Measurements from ENCODE around the gene UBL4B.

UBL4B gene

GRCh38 chr1:110102081-110102480 is 10.2 kb upstream of the UBL4B start:
- Histone ChIP-seq H3K9ac (ENCODE audit: low read depth, low read length) (no peak overlapping the region), H3K4me3 (ENCODE audit: low read length) (no peak overlapping the region)

DNA sequence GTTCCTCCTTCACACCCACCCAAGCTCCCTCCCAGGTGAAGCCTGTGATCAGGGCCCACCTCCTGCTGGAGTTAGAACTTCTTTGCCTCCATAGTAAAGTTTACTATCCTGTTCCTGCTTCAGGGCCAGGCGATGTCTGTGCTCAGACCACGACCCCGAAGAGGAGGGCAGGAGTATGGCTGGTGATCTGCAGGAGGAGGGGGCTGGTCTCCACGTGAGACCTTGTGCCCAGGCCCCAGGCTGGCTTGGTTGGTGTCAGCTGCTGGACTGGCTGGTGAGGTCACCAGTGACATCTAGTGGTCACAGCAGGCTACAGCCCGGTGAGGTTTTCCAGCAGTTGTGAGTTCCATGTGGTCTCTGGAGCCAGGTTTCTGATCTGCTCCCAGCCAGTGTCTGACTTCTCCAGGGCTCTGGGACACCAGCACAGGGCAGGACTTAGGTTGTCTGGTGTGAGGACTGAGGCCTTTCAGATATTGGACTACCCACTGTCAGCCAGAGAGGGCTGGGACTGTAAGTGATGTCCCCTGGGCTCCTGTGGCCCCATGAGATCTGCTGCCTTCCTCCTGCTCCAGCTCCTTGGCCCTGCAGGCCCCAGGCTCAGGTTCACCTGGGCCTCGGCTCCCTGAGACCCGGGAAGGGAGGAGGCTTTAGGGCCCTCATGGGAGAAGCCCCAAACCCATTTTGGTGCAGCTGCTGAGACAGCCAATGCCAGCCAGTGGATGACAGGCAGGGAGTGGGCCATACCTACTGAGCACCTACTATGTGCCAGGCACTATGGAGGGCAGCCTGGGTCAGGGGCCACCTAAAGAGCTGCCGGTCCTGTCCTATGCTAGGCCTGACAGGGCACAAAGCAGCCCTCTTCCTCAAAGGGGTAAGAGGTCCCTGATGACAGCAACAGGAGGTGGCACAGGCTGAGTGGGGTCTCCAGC is 6.0 kb upstream of the UBL4B start:
- no peak overlapping the region for H3K9ac ChIP-seq (ENCODE audit: low read depth, low read length)

More at GRCh38 chr1:110102081-110102480, 10.2 kb upstream of the UBL4B start:
- Histone ChIP-seq H3K4me1 (ENCODE audit: insufficient read depth, low read length) (no peaks in the 10 kb centered on the region), H3K27me3 (ENCODE audit: insufficient read depth, low read length) (peaks cover 16% of the 10 kb centered on the region; the same call in 1 of the 2 replicates), H3K9me3 (ENCODE audit: insufficient read depth, low read depth, low read length) (no peaks in the 10 kb centered on the region), H3K36me3 (ENCODE audit: insufficient read depth, low read depth, low read length) (no peaks in the 10 kb centered on the region), H3K27ac (ENCODE audit: low read length) (no peak overlapping the region)

GRCh38 chr1:110107867-110108469 is 4.3 kb upstream of the UBL4B start:
- Histone ChIP-seq H3K4me3 (ENCODE audit: low read length) (no peak overlapping the region), H3K9me3 (ENCODE audit: insufficient read depth, low read depth, low read length) (no peaks in the 10 kb centered on the region), H3K27me3 (ENCODE audit: insufficient read depth, low read length) (peaks cover 23% of the 10 kb centered on the region; the same call in 1 of the 2 replicates), H3K4me1 (ENCODE audit: insufficient read depth, low read length) (no peaks in the 10 kb centered on the region), H3K27ac (ENCODE audit: low read length) (no peak overlapping the region), H3K9ac (ENCODE audit: low read depth, low read length) (no peak overlapping the region), H3K36me3 (ENCODE audit: insufficient read depth, low read depth, low read length) (no peaks in the 10 kb centered on the region)

More for the DNA sequence above, 6.0 kb upstream of the UBL4B start:
- Histone ChIP-seq H3K27ac (ENCODE audit: low read length) (no peak overlapping the region), H3K36me3 (ENCODE audit: insufficient read depth, low read depth, low read length) (no peaks in the 10 kb centered on the region), H3K9me3 (ENCODE audit: insufficient read depth, low read depth, low read length) (no peaks in the 10 kb centered on the region), H3K27me3 (ENCODE audit: insufficient read depth, low read length) (peaks cover 21% of the 10 kb centered on the region; the same call in 1 of the 2 replicates), H3K4me1 (ENCODE audit: insufficient read depth, low read length) (no peaks in the 10 kb centered on the region), H3K4me3 (ENCODE audit: low read length) (no peak overlapping the region)

- no peaks in the 10 kb centered on the region for H3K4me1 ChIP-seq (ENCODE audit: insufficient read depth, low read length)
- no peaks in the 10 kb centered on the region for H3K9me3 ChIP-seq (ENCODE audit: insufficient read depth, low read depth, low read length)
- H3K4me3 ChIP-seq (ENCODE audit: low read length) = no peak overlapping the region
- peaks cover 13% of the 10 kb centered on the region; the same call in 1 of the 2 replicates for H3K27me3 ChIP-seq (ENCODE audit: insufficient read depth, low read length)
- H3K9ac ChIP-seq (ENCODE audit: low read depth, low read length) = no peak overlapping the region
- H3K36me3 ChIP-seq (ENCODE audit: insufficient read depth, low read depth, low read length) = no peaks in the 10 kb centered on the region
- H3K27ac ChIP-seq (ENCODE audit: low read length) = no peak overlapping the region
Observed at GRCh38 chr1:110111081-110111480, 1.2 kb upstream of the UBL4B start.

DNA sequence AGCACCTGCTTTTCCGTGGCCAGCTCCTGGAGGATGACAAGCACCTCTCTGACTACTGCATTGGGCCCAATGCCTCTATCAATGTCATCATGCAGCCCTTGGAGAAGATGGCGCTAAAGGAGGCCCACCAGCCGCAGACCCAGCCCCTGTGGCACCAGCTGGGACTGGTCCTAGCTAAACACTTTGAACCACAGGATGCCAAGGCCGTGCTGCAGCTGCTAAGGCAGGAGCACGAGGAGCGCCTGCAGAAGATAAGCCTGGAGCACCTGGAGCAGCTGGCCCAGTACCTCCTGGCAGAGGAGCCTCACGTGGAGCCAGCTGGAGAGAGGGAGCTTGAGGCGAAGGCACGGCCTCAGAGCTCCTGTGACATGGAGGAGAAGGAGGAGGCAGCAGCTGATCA is 413 bp downstream of the UBL4B start:
- Histone ChIP-seq H3K4me1 (ENCODE audit: insufficient read depth, low read length) (no peaks in the 10 kb centered on the region), H3K36me3 (ENCODE audit: insufficient read depth, low read depth, low read length) (no peaks in the 10 kb centered on the region), H3K9ac (ENCODE audit: low read depth, low read length) (no peak overlapping the region), H3K27ac (ENCODE audit: low read length) (no peak overlapping the region), H3K27me3 (ENCODE audit: insufficient read depth, low read length) (peaks cover 13% of the 10 kb centered on the region; the same call in 1 of the 2 replicates), H3K4me3 (ENCODE audit: low read length) (no peak overlapping the region), H3K9me3 (ENCODE audit: insufficient read depth, low read depth, low read length) (no peaks in the 10 kb centered on the region)

DNA sequence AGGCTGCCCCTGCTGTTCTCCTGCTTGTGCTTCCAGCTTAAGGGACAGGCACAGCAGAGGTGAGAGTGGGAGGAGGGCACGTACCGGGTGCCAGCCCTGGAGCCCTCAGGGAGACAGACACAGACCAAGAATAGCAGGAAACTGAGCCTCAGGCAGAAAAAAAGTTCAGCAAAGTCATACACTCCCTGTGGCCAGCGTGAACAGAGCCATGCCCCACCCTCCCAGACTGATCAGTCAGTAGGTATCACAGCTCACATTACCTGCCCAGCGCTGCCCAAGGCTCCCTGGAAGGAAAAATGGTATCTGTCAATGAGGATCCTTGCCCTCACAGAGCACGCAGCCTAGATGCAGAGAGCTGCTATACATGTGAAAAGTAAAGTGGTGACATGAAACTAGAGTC is 1.3 kb downstream of the UBL4B start:
- H3K9ac ChIP-seq (ENCODE audit: low read depth, low read length) = no peak overlapping the region
- H3K9me3 ChIP-seq (ENCODE audit: insufficient read depth, low read depth, low read length) = no peaks in the 10 kb centered on the region
- H3K27ac ChIP-seq (ENCODE audit: low read length) = no peak overlapping the region
- no peak overlapping the region for H3K4me3 ChIP-seq (ENCODE audit: low read length)
- no peaks in the 10 kb centered on the region for H3K4me1 ChIP-seq (ENCODE audit: insufficient read depth, low read length)
- no peaks in the 10 kb centered on the region for H3K36me3 ChIP-seq (ENCODE audit: insufficient read depth, low read depth, low read length)
- peaks cover 13% of the 10 kb centered on the region; the same call in 1 of the 2 replicates for H3K27me3 ChIP-seq (ENCODE audit: insufficient read depth, low read length)

GRCh38 chr1:110114173-110114572 is 1.9 kb downstream of the UBL4B start:
- H3K9ac ChIP-seq (ENCODE audit: low read depth, low read length) = no peak overlapping the region
- no peak overlapping the region for H3K27ac ChIP-seq (ENCODE audit: low read length)
- H3K9me3 ChIP-seq (ENCODE audit: insufficient read depth, low read depth, low read length) = no peaks in the 10 kb centered on the region
- peaks cover 13% of the 10 kb centered on the region; the same call in 1 of the 2 replicates for H3K27me3 ChIP-seq (ENCODE audit: insufficient read depth, low read length)
- no peaks in the 10 kb centered on the region for H3K4me1 ChIP-seq (ENCODE audit: insufficient read depth, low read length)
- H3K36me3 ChIP-seq (ENCODE audit: insufficient read depth, low read depth, low read length) = no peaks in the 10 kb centered on the region
- no peak overlapping the region for H3K4me3 ChIP-seq (ENCODE audit: low read length)

- Histone ChIP-seq H3K9ac (ENCODE audit: low read depth, low read length) (no peak overlapping the region), H3K27me3 (ENCODE audit: insufficient read depth, low read length) (peaks cover 13% of the 10 kb centered on the region; the same call in 1 of the 2 replicates), H3K36me3 (ENCODE audit: insufficient read depth, low read depth, low read length) (no peaks in the 10 kb centered on the region), H3K9me3 (ENCODE audit: insufficient read depth, low read depth, low read length) (no peaks in the 10 kb centered on the region), H3K4me3 (ENCODE audit: low read length) (no peak overlapping the region), H3K4me1 (ENCODE audit: insufficient read depth, low read length) (no peaks in the 10 kb centered on the region), H3K27ac (ENCODE audit: low read length) (no peak overlapping the region)
Observed at GRCh38 chr1:110114784-110115183, 2.5 kb downstream of the UBL4B start.

DNA sequence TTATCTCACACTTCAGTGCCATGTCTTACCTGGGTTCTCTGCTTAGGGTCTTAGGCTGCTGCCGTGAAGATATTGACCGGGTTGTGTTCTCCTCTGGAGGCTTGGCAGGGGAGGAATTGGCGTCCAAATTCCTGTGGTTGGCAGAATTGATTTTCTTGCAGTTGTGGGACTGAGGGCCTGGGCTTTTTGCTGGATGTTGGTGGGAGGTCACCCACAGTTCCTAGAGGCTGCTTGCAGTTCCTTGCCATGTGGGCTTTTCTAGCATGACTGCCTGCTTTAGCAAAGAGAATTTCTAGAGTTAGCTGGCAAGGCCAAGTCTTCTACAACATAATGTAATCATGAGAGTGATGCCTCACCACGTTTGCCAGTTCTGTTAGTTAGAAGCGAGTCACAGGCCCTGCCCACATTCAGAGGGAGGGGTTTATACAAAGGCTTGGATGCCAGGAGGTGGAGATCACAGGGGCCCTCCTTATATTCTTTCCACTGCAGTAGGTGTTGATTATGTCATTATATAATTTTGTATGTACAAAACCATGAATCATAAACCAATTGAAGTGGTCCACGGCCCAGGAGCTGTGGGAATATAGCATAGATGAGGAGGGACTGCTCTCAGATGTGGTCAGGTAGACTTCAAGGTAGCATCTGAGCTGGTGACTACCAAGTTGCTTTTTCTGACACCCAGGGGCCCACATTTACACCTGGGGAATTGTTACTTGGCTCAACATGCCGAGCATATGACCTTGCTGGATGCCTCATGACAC is 6.6 kb downstream of the UBL4B start:
- Histone ChIP-seq H3K36me3 (ENCODE audit: insufficient read depth, low read depth, low read length) (no peaks in the 10 kb centered on the region), H3K27ac (ENCODE audit: low read length) (no peak overlapping the region), H3K9me3 (ENCODE audit: insufficient read depth, low read depth, low read length) (peaks cover 4% of the 10 kb centered on the region; the same call in 1 of the 2 replicates), H3K4me1 (ENCODE audit: insufficient read depth, low read length) (no peaks in the 10 kb centered on the region), H3K9ac (ENCODE audit: low read depth, low read length) (no peak overlapping the region), H3K4me3 (ENCODE audit: low read length) (no peak overlapping the region), H3K27me3 (ENCODE audit: insufficient read depth, low read length) (peaks cover 4% of the 10 kb centered on the region; the same call in 1 of the 2 replicates)

DNA sequence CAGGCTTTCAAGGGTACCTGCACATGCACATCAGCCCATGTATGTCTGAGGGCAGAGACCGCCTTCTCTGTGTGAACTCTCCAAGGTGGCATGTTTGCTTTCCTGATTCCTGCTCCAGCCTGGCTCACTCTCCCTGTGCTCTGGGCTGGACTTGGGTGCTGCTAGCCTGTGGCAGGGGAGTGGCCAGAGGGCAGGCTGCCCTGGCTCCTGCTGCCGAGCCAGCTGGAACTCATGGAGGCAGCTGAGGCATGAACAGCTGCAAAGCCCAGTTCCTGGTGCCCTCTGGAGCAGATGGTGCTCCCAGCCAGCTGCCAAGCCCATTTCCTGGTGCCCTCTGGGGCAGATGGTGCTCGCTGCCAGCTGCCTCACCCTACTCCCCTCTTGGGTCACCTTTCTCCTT is 7.6 kb downstream of the UBL4B start:
- H3K36me3 ChIP-seq (ENCODE audit: insufficient read depth, low read depth, low read length) = no peaks in the 10 kb centered on the region
- H3K4me1 ChIP-seq (ENCODE audit: insufficient read depth, low read length) = no peaks in the 10 kb centered on the region
- H3K27me3 ChIP-seq (ENCODE audit: insufficient read depth, low read length) = peaks cover 4% of the 10 kb centered on the region; the same call in 1 of the 2 replicates
- no peak overlapping the region for H3K9ac ChIP-seq (ENCODE audit: low read depth, low read length)
- H3K27ac ChIP-seq (ENCODE audit: low read length) = no peak overlapping the region
- peaks cover 4% of the 10 kb centered on the region; the same call in 1 of the 2 replicates for H3K9me3 ChIP-seq (ENCODE audit: insufficient read depth, low read depth, low read length)
- H3K4me3 ChIP-seq (ENCODE audit: low read length) = no peak overlapping the region

DNA sequence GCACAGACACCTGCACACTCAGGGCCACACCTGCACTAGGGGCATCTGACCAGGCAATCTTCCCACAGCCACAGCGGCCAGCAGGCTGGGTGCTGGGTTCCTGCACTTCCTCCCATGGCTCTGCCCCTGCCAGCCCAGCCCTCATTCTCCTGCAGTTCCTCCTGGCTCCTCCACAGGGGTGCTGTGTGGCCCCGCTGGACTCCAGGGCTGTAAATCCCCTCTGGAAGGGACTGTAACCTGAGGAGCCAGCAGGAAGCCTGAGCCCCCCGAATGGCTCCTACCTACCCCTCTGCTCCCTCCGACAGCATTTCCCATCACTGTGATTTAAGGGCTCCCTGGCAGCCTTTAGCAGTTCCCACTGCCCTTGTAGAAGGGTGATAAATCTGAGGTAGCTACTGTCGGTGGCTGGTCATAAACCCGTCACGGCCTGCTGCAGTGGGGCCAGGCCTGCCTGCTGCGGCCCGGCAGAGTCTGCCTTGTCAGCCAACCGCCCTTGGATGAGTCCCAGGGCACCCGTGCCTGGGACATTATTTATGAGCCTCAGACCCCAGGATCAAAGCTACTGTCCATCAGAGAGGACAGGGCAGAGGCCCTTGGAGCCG is 8.8 kb downstream of the UBL4B start:
- Histone ChIP-seq H3K9me3 (ENCODE audit: insufficient read depth, low read depth, low read length) (peaks cover 4% of the 10 kb centered on the region; the same call in 1 of the 2 replicates), H3K36me3 (ENCODE audit: insufficient read depth, low read depth, low read length) (no peaks in the 10 kb centered on the region), H3K4me1 (ENCODE audit: insufficient read depth, low read length) (no peaks in the 10 kb centered on the region), H3K27ac (ENCODE audit: low read length) (no peak overlapping the region), H3K27me3 (ENCODE audit: insufficient read depth, low read length) (no peaks in the 10 kb centered on the region; the same call in 1 of the 2 replicates), H3K9ac (ENCODE audit: low read depth, low read length) (no peak overlapping the region), H3K4me3 (ENCODE audit: low read length) (no peak overlapping the region)
